MV-4-11 (cell line): ENCODE measurements around the gene IMMP2L.
"Not testable (repeated sequence)": the region's sequence is repeated elsewhere in the genome, so short reads cannot be mapped to it uniquely, and the experiment has no call there.

Experiments
- DNase-seq: peaks from one replicate; lab custom pipeline; 2025; lab: John Stamatoyannopoulos, UW

IMMP2L gene

GRCh38 chr7:111505422-111505821 is 56.9 kb downstream of the IMMP2L start:
- not testable (repeated sequence) for DNase-seq

- DNase-seq, result not testable (repeated sequence)
These were observed 60.5 kb downstream of the IMMP2L start for GRCh38 chr7:111501799-111502198.

GRCh38 chr7:111499027-111499426 is 63.3 kb downstream of the IMMP2L start:
- DNase-seq, result no peak

- no peak for DNase-seq
These were observed 63.8 kb downstream of the IMMP2L start for GRCh38 chr7:111498391-111499007.

- DNase-seq, result no peak
These were observed 67.0 kb downstream of the IMMP2L start for GRCh38 chr7:111495173-111495810.

GRCh38 chr7:111492234-111492633 is 70.1 kb downstream of the IMMP2L start:
- DNase-seq, result no peak

GRCh38 chr7:111486472-111487142 is 75.7 kb downstream of the IMMP2L start:
- peak; percentile 43 for DNase-seq

- DNase-seq, result no peak
These were observed 76.5 kb downstream of the IMMP2L start for GRCh38 chr7:111485701-111486380.

- DNase-seq, result no peak
These were observed 79.2 kb downstream of the IMMP2L start for GRCh38 chr7:111483078-111483477.

- no peak for DNase-seq
These were observed 84.6 kb downstream of the IMMP2L start for GRCh38 chr7:111477462-111478225.

- DNase-seq, result no peak
These were observed 85.6 kb downstream of the IMMP2L start for GRCh38 chr7:111476586-111477293.

- no peak for DNase-seq
These were observed 86.3 kb downstream of the IMMP2L start for GRCh38 chr7:111475959-111476358.

GRCh38 chr7:111475419-111475748 is 86.9 kb downstream of the IMMP2L start:
- DNase-seq, result no peak

- no peak for DNase-seq
These were observed 87.4 kb downstream of the IMMP2L start for GRCh38 chr7:111474723-111475418.

GRCh38 chr7:111473449-111474198 is 88.7 kb downstream of the IMMP2L start:
- DNase-seq, result no peak

GRCh38 chr7:111470998-111471397 is 91.3 kb downstream of the IMMP2L start:
- no peak for DNase-seq

- not testable (repeated sequence) for DNase-seq
These were observed 92.4 kb downstream of the IMMP2L start for GRCh38 chr7:111469894-111470293.

GRCh38 chr7:111465774-111466173 is 96.5 kb downstream of the IMMP2L start:
- DNase-seq, result not testable (repeated sequence)

- no peak for DNase-seq
These were observed 101.6 kb downstream of the IMMP2L start for GRCh38 chr7:111460695-111461094.

GRCh38 chr7:111459757-111460280 is 102.5 kb downstream of the IMMP2L start:
- DNase-seq, result no peak
